Measurements from ENCODE around the gene KLK3. TPM values are rescaled to one million over a fixed set of nuclear protein-coding genes. Genes with fewer than 3 reads are reported as not detected.
A peak's percentile ranks its signal among the peaks of the same experiment; 100 is the strongest.

Gene KLK3
- total and polyA plus RNA-seq, 2 donors (not counting 1 experiment from before 2014, with no cell fraction given), result not detected

DNA sequence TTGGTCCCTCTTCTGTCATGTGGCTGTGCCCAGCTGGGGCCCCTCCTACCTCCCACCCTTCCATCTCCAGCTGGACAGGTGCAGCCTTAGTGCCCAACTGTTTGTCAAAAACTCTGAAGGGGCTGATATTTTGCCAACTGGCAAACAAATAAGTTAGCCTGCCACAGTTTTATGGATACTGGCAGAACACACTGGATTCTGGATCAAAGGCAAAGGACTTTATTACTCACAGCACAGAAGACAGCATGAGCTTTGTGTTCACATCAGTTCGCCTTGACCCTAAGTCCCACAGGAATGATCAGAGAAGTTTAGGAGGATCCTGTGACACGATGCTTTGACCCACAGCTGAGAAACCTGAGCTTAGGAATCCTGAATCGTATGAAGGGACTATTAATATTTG is 34.9 kb downstream of the KLK3 start:
- no peak overlapping the region for H3K9ac ChIP-seq (ENCODE audit: low read length)
- H3K4me3 ChIP-seq (ENCODE audit: control extremely low read depth in 1 of 5, extremely low read depth in 1 of 5, insufficient read depth in 1 of 5, low read depth in 2 of 5, low read length in 4 of 5), result no peak overlapping the region
- H3K79me2 ChIP-seq (ENCODE audit: control insufficient read depth, insufficient read depth, low read length), result no peaks in the 10 kb centered on the region
- Mint-ChIP-seq H3K4me1 (peaks cover 36% of the 10 kb centered on the region), H3K27ac (no peak overlapping the region), H3K4me3 (no peak overlapping the region), H3K9me3 (ENCODE audit: insufficient read depth) (no peaks in the 10 kb centered on the region), H3K27me3 (peaks cover 11% of the 10 kb centered on the region)
- H3K27ac ChIP-seq (ENCODE audit: low read length in 2 of 2), result no peak overlapping the region
- CTCF ChIA-PET, result interaction anchor here (1.0 kb wide), 1 partner anchor 53 kb away, joined by 3 read pairs; no protein-coding TSS in a partner anchor
- 65% methylated on average over 3 of the region's 3 CpGs for WGBS (ENCODE audit: insufficient coverage)
- intact Hi-C loops (cut with micrococcal nuclease), result no loop called here
- no peaks in the 10 kb centered on the region for H3K36me3 ChIP-seq (replicated peaks in 1 of 2; ENCODE audit: control extremely low read depth in 1 of 2, control insufficient read depth in 1 of 2, extremely low read depth in 1 of 2, insufficient read depth in 2 of 2, low read length in 1 of 2)
- H4K20me1 ChIP-seq (ENCODE audit: control insufficient read depth, insufficient read depth, low read length, poor library complexity, severe bottlenecking), result no peaks in the 10 kb centered on the region
- no peak for ATAC-seq (ENCODE audit: low read depth)
- peaks cover 17 to 25% of the 10 kb centered on the region in 2 donors for H3K4me1 ChIP-seq (ENCODE audit: control insufficient read depth in 2 of 2, insufficient read depth in 2 of 2, low read length in 2 of 2)
- TF ChIP-seq, protein P1, sequence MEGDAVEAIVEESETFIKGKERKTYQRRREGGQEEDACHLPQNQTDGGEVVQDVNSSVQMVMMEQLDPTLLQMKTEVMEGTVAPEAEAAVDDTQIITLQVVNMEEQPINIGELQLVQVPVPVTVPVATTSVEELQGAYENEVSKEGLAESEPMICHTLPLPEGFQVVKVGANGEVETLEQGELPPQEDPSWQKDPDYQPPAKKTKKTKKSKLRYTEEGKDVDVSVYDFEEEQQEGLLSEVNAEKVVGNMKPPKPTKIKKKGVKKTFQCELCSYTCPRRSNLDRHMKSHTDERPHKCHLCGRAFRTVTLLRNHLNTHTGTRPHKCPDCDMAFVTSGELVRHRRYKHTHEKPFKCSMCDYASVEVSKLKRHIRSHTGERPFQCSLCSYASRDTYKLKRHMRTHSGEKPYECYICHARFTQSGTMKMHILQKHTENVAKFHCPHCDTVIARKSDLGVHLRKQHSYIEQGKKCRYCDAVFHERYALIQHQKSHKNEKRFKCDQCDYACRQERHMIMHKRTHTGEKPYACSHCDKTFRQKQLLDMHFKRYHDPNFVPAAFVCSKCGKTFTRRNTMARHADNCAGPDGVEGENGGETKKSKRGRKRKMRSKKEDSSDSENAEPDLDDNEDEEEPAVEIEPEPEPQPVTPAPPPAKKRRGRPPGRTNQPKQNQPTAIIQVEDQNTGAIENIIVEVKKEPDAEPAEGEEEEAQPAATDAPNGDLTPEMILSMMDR (IDR thresholded peaks at IDR 0.05), result no peak
- TF ChIP-seq EZH2 (IDR thresholded peaks at IDR 0.05; ENCODE audit: borderline replicate concordance, insufficient read depth, low read depth, low read length, poor library complexity, severe bottlenecking), result no peak
- no peak overlapping the region for H2AFZ ChIP-seq (ENCODE audit: insufficient read depth, low read depth, low read length, poor library complexity, severe bottlenecking)
- H3K9me3 ChIP-seq (ENCODE audit: control extremely low read depth in 1 of 3, control insufficient read depth in 2 of 3, insufficient read depth in 1 of 3, low read length in 2 of 3), result peaks cover 0 to 7% (median 6%) of the 10 kb centered on the region in 3 donors
- no peak overlapping the region for H3K4me2 ChIP-seq (replicated peaks; ENCODE audit: low read depth, low read length, poor library complexity, severe bottlenecking)
- H3K27me3 ChIP-seq (replicated peaks in 1 of 4; ENCODE audit: control extremely low read depth in 1 of 4, control insufficient read depth in 3 of 4, insufficient read depth in 4 of 4, low read length in 3 of 4), result peaks cover 0 to 3% (median 0%) of the 10 kb centered on the region in 4 experiments
- POLR2A ChIA-PET, result no interaction called here
- DNase-seq, result no peak

DNA sequence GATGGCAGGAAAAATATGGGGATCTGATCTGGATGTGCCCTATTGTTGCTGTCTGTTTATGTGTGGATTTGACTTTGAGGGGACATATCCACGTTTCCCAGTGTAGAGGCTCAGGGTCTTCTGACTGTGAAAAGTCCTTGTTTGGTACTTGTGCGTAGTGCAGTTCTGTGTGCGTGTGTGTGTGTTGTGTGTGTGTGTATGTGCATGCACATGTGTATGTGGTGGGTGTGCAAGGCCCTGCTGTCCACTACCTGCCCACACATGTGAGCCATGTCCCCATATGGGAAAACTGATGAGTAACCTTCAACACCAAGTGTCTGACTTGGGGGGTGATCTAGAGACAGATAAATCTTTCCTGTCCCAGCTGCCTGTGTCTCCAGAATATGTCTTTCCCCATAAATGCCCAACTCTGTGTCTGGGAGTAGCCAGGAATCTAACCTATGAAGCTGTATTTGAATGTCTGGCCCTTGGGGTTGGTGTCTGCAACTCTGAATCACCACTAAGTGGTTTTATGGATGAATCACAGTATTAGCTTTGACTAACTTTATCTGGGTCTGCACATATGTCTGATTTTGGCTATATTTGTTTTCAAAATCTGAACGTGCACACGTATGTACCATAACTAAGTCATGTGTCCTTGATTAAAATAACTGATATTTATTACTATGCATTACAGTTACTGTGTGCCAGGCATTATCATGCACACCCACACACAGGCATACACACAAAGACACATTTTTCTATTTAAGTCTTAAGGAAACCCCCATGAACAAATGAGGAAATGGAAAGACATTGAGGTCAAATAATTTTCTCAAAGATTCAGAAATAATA is 35.9 kb downstream of the KLK3 start:
- peaks cover 0 to 17% (median 12%) of the 10 kb centered on the region in 3 donors for H3K9me3 ChIP-seq (ENCODE audit: control extremely low read depth in 1 of 3, control insufficient read depth in 2 of 3, insufficient read depth in 1 of 3, low read length in 2 of 3)
- peak overlapping the region; percentile 5 for H3K4me2 ChIP-seq (replicated peaks; ENCODE audit: low read depth, low read length, poor library complexity, severe bottlenecking)
- 74% methylated on average over 3 of the region's 5 CpGs for WGBS (ENCODE audit: insufficient coverage)
- H3K4me3 ChIP-seq (ENCODE audit: control extremely low read depth in 1 of 5, extremely low read depth in 1 of 5, insufficient read depth in 1 of 5, low read depth in 2 of 5, low read length in 4 of 5), result no peak overlapping the region
- H2AFZ ChIP-seq (ENCODE audit: insufficient read depth, low read depth, low read length, poor library complexity, severe bottlenecking), result no peak overlapping the region
- intact Hi-C loops (cut with micrococcal nuclease), result no loop called here
- H3K27ac Mint-ChIP-seq, result peak overlapping the region; percentile 78
- TF ChIP-seq, protein P1 (IDR thresholded peaks at IDR 0.05), result no peak
- TF ChIP-seq EZH2 (IDR thresholded peaks at IDR 0.05; ENCODE audit: borderline replicate concordance, insufficient read depth, low read depth, low read length, poor library complexity, severe bottlenecking), result no peak
- H3K4me1 ChIP-seq (ENCODE audit: control insufficient read depth in 2 of 2, insufficient read depth in 2 of 2, low read length in 2 of 2), result peaks cover 17 to 25% of the 10 kb centered on the region in 2 donors
- no peaks in the 10 kb centered on the region for H3K9me3 Mint-ChIP-seq (ENCODE audit: insufficient read depth)
- peaks cover 41% of the 10 kb centered on the region for H3K4me1 Mint-ChIP-seq
- no peaks in the 10 kb centered on the region for H4K20me1 ChIP-seq (ENCODE audit: control insufficient read depth, insufficient read depth, low read length, poor library complexity, severe bottlenecking)
- CTCF ChIA-PET, result no interaction called here
- peak overlapping the region; percentile 35 to 59 for H3K27ac ChIP-seq (ENCODE audit: low read length in 2 of 2)
- no peaks in the 10 kb centered on the region for H3K36me3 ChIP-seq (replicated peaks in 1 of 2; ENCODE audit: control extremely low read depth in 1 of 2, control insufficient read depth in 1 of 2, extremely low read depth in 1 of 2, insufficient read depth in 2 of 2, low read length in 1 of 2)
- H3K9ac ChIP-seq (ENCODE audit: low read length), result no peak overlapping the region
- H3K79me2 ChIP-seq (ENCODE audit: control insufficient read depth, insufficient read depth, low read length), result no peaks in the 10 kb centered on the region
- H3K27me3 ChIP-seq (replicated peaks in 1 of 4; ENCODE audit: control extremely low read depth in 1 of 4, control insufficient read depth in 3 of 4, insufficient read depth in 4 of 4, low read length in 3 of 4), result peaks cover 0 to 3% (median 0%) of the 10 kb centered on the region in 4 experiments
- H3K27me3 Mint-ChIP-seq, result peaks cover 10% of the 10 kb centered on the region
- peak; percentile 62 for ATAC-seq (ENCODE audit: low read depth)
- H3K4me3 Mint-ChIP-seq, result peak overlapping the region; percentile 40
- DNase-seq, result peak; percentile 54
- POLR2A ChIA-PET, result interaction anchor here (0.6 kb wide), 2 partner anchors 274 to 999 kb away, joined by 3 read pairs; no protein-coding TSS in a partner anchor
